ENCODE results near the gene CTSW.
"Not testable (repeated sequence)": the region's sequence is repeated elsewhere in the genome, so short reads cannot be mapped to it uniquely, and the experiment has no call there.

Gene CTSW, protein sequence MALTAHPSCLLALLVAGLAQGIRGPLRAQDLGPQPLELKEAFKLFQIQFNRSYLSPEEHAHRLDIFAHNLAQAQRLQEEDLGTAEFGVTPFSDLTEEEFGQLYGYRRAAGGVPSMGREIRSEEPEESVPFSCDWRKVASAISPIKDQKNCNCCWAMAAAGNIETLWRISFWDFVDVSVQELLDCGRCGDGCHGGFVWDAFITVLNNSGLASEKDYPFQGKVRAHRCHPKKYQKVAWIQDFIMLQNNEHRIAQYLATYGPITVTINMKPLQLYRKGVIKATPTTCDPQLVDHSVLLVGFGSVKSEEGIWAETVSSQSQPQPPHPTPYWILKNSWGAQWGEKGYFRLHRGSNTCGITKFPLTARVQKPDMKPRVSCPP
- total RNA-seq: 38.1 to 156 (median 66.8) reads per million in 4 experiments

DNA sequence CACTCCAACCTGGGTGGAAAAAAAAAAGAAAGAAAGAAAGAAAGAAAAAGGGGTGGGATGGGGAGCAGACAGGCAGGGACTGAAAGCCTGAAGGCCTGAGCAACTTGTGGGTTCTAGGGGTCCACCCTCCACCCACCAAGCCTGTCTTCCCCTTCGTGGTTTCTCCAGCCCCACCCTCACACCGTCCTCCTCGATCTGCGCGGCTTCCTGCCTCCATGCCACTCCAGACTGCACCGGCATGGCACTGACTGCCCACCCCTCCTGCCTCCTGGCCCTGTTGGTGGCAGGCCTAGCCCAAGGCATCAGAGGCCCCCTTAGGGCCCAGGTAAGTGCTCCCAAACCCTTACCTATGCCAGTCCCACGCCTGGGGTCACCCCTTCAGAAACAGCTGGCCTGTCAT, at the start of gene CTSW:
CTSW (plus strand) TSS at position 221 of the 400 bp plus-strand sequence; CDS start at position 239, 18 bp downstream.
- DNase-seq: peak; percentile 26

DNA sequence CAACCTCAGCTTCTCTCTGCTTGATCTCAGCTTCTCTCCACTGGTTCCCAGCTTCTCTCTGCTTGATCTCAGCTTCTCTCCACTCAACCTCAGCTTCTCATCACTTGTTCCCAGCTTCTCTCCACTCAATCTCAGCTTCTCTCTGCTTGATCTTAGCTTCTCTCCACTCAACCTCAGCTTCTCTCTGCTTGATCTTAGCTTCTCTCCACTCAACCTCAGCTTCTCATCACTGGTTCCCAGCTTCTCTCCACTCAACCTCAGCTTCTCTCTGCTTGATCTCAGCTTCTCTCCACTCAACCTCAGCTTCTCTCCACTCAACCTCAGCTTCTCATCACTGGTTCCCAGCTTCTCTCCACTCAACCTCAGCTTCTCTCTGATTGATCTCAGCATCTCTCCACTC, 47.4 kb upstream of the CTSW start:
- not testable (repeated sequence) for DNase-seq

DNA sequence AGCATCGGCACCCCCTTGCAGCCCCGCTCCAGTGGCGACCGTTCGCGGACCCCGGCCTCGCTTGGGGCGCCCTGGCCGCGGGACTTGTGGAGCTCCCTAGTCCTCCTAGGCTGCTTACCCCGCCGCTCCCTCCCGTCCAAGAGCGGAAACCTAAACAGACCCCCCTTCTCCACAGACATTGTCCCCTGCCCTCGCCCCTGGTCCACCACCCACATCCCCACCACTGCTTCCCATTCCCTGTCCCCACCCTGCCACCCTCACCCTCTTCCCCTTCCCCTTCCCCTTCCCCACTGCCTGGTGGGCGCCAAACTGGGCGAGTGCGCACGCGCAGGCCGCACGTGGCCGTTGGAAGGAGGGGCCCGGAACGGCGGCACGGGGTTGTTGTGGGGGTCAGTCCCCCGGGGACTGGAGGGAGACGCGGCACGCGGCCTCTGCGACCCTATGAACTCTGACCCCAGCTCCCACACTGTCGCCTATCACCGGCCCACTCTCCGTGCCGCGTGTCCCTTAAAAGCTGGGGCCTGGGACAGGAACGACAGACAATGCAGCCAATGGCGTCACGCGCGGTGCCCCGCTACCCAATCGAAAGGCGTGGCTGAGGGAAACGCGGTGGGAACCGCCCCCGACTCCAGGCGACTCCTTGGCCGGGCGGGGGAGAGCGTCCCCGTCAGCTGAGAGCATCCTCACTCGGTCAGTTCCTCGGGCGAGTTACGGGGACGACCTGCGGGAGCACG, 46.2 kb upstream of the CTSW start, which contains the start of gene SNX32:
SNX32 (plus strand) TSS at position 667 of the 734 bp plus-strand sequence. CDS start 103 bp downstream, outside the sequence.
- DNase-seq: peak; percentile 91

DNA sequence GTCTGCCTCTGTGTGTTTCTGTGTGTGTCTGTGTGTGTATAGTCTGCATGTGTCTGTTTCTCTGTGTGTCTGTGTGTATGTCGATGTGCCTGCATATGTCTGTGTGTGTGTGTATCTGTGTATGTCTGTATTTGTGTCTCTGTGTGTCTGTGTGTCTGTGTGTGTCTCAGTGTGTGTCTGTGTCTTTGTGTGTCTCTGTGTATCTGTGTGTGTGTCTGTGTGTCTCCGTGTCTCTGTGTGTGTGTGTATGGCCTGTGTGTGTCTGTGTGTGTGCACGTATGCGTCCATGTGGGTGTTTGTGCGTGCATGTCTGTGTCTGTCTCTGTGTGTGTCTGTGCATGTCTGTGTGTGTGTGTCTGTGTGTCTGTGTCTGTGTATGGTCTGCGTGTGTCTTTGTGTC, 45.4 kb upstream of the CTSW start:
- no peak for DNase-seq

DNA sequence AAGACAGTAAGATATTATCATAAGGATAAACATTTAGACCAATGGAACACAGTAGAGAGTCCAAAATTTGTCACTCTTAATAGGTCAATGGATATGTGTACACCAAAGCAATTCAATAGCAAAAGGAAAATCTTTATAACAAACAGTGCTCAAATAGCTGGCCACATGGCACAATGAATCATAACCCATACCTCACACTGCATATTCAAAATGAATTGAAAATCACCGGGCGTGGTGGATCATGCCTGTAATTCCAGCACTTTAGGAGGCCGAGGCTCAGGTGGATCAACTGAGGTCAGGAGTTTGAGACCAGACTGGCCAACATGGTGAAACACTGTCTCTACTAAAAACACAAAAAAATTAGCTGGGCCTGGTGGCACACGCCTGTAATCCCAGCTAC, 37.5 kb upstream of the CTSW start:
- no peak for DNase-seq

DNA sequence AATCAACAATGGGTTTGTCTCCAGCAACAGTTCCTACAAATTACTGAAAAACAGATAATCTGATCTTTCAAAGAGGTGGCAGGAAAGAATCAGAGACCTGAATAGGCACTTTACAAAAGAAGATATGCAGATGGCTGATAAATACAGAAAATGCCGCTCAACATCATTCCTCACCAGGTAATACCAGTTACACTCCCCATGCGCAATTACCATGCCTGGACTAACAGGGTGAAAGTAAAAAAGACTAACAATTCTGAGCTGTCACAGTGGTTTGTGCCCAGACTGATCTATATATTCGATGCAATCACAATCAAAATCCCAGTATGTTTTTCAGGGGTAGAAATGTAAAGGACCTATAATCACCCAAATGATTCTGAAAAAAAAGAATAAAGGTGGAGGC, 35.8 kb upstream of the CTSW start:
- DNase-seq: no peak

DNA sequence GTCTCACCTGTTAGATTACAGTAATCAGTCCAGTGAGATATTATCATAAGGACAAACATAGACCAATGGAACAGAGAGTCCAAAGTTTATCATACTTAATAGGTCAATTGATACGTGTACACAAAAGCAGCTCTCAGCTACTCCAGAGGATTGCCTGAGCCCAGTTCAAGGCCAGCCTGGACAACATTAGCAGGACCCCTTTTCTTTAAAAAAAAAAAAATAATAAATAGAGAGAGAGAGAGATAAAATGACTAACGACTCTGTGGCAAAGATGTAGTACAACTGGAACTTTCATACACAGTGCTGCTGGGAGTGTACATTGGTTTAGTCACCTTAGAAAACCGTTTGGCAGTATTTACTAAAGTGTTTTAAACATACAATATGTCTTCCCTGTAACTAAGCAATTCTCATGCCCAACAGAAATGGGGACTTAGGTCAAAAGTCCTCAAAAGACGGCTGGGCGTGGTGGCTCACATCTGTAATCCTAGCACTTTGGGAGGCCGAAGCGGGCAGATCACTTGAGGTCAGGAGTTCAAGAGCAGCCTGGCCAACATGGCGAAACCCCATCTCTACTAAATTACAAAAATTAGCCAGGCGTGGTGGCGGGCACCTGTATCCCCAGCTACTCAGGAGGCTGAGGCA, 35.3 kb upstream of the CTSW start:
- no peak for DNase-seq

DNA sequence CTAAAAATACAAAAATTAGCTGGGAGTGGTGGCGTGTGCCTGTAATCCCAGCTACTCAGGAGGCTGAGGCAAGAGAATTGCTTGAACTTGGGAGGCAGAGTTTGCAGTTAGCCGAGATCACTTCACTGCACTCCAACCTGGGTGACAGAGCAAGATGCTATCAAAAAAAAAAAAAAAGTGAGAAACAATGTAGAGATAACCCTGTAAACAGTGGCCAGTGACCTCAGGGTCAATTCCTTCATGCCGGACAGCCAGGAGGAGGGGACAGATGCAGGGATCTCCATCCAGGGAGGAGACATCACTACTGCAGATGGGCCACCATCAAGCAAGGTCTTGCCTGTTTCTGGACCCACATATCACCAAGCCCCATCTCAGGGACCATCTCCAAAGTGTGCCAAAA, 31.9 kb upstream of the CTSW start:
- DNase-seq: no peak

DNA sequence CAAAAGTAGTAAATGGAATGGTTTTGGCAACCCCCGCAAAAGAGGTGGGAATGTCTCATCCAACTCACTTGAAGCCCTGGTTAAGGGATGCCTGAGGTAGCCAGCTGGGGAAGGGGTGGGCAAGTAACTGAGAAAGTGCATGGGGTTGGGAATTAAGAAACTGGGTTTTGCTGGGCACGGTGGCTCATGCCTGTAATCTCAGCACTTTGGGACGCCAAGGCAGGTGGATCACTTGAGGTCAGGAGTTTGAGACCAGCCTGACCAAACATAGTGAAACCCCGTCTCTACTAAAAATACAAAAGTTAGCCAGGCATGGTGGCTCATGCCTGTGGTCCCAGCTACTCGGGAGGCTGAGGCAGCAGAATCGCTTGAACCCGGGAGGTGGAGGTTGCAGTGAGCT, 30.9 kb upstream of the CTSW start:
- not testable (repeated sequence) for DNase-seq

DNA sequence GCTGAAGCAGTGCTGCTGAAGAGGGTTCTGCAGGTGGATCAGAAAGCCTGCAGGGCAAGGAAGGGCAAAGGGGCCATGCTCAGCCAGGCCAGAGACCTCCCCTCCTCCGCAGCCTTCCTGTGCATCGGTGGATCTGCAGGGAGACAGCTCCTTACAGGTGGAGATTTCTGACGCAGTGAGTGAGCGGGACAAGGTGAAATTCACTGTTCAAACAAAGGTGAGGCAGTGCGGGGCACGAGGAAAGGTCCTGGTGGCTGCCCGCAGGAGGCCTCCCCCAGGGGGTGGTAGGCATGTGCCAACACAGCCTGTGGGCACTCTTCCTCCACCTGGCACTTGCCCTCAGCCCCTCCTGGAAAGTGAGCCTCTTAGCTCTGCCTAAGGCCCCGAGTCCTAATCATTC, 30.3 kb upstream of the CTSW start:
- DNase-seq: no peak

DNA sequence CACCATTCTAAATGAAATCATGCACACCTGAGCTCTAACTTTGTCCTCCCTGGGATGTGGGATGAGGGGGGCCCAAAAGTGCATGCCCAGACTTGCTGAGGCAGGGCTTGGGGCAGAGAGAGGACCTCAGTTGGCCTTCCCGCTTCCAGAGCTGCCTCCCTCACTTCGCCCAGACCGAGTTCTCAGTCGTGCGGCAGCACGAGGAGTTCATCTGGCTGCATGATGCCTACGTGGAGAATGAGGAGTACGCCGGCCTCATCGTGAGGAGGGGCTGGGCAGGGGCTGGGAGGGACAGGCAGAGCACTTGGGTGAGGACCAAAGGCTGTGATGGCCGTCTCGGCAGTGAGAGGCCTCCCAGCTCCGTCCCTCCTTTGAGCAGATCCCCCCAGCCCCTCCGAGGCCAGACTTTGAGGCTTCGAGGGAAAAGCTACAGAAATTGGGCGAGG, 29.8 kb upstream of the CTSW start:
- DNase-seq: no peak

DNA sequence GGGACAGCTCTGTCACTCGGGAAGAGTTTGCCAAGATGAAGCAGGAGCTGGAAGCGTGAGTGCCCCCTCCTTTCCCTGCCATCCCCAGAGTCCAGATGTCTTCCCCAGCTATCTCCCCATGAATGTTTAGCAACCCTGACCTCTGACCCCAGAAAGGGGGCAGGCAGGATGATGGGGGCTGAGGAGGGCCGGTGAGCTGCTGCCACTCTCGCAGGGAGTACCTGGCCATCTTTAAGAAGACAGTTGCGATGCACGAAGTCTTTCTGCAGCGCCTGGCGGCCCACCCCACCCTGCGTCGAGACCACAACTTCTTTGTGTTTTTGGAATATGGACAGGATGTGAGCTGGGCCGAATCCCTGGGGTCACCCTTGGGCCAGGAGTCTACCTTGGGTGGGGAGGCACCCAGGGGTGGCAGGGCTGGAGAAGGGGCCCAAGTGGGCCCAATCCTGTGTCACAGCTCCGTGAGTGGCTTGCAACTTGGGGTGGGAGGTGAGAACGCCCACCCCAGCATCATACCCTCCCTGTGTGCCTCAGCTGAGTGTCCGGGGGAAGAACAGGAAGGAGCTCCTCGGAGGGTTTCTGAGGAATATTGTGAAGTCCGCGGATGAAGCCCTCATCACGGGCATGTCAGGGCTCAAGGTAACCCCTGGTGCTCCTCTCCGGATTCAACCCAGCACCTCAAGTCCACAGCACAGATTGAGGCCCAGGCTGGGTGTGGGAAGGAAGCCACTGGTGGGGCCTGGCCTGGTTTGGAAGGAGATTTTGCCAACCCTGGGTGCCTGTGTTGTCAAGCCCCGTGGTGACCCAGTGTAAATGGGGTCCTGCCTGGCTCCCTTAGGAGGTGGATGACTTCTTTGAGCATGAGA, 29.2 kb upstream of the CTSW start:
- DNase-seq: no peak

DNA sequence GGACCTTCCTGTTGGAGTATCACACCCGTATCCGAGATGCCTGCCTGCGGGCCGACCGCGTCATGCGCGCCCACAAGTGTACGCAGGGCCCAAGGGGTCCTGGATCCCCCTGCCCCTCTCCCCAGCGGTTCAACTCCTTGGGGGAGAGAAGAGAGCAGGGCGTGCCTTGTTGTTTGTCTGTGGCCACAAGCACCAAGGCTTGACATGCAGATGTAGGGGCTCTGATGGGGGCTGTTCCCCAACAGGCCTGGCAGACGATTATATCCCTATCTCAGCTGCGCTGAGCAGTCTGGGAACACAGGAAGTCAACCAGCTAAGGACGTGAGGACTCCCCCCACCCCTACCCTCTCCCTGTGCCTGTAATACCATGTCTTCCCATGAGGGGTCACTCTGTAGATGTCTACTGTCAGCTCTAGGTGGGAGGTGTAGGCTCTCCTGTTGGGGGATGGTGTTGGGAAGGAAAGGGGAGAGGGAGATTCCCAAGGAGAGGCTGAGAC, 28.5 kb upstream of the CTSW start:
- DNase-seq: no peak

DNA sequence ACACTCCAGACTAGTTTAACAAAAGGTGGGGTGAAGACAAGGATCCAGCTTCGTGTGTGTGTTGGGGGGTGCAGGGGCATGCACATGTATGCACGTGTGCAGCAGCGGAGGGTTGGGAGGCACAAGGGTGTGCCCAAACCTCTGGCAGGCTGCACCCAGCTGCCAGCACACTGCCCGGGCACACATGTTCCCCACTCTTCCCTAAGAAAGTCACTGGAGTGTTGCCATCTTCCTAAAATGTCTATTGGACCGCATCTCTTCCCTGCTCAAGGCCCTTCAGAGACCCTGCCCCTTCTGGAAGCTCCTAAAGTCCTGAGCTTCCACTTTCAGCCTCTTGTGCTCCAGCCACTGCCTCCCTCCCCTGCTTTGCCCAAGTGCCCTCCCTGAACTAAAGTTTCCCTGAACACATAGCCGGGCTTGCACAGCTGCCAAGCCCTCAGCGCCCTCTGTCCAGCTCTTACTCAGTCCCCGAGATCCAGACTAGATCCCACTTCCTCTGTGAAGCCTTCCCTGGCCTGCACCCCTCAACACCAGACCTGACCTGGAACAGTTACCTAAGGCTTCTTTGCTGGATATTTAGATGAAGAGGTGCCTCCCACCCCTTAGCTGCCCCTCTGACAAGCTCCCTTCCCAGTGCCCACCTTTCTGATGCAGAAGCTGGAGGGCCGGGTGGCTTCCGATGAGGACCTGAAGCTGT, 27.7 kb upstream of the CTSW start:
- DNase-seq: no peak

DNA sequence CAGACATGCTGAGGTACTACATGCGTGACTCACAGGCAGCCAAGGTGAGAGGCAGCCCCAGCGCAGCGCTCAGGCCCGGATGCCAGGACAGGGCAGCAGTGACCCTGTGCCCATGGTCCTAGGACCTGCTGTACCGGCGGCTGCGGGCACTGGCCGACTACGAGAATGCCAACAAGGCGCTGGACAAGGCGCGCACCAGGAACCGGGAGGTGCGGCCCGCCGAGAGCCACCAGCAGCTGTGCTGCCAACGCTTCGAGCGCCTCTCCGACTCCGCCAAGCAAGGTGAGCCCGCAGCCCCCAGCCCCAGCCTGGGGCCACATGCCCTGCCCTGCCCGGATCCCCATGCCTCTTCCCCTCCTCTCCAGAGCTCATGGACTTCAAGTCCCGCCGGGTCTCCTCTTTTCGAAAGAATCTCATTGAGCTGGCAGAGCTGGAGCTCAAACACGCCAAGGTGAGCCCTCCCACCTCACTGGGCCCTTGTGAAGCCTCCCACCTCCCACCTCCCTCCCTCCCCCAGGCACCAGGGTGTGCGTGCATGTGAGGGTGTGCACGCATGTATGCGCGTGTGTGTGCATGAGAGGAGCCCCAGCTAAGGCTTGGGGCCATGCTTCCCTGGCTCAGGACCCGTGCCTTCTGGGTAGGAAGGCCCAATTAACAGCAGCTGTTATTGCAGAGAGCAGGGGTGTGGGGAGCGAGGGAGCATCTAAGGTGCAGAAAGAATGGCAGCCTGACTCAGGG, 27.0 kb upstream of the CTSW start:
- no peak for DNase-seq

DNA sequence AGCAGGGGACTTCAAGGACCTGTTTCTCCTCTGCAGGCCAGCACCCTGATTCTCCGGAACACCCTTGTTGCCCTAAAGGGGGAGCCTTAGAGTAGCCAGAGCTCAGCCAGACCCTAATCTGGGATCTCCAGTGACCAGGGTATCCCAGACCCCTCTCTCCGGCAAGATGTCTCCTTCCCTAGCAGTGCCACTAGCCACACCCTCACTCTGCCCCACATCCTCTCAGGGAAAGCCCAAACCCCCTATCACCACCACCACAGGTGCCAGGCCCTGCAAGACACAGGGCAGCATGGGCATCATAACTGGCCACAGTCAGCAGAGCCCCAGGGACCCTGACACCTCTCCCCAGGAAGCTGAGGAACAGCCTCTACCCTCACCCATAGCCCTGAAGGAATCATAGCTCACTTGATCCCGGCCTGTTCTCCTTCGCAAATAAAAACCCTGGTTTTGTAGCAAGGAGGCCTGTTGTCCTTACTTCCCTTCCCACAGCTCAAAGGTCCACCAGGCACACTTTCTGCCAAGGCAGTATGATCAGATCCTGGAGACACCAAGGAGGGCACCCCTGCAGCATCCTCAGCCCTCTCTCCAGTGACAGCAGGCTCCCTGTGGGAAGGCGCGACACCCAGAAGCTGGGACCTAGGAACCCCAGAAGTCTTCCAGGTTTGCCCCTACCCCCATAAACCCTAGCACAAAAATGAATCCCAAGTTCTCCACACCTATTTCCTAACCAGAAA, 26.2 kb upstream of the CTSW start:
- no peak for DNase-seq

DNA sequence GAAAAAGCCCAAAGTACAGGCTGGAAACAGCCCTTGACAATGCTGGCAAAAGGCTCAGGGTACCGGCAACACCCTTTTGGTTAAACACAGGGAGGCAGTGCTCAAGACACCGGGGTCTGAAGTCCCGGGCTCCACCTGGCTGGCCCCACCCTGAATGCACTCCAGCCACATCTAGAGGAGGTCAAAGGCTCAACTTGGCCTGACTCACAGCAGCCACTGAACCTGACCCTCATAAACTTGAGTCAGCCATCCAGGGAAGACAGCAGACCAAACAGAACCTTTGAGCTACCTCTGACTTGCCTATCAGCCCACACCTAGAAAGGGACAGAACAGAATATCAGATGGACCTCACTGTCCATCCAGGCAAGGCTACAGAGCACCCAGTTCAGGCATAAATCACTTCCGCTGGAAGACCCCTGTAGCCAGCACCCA, 25.5 kb upstream of the CTSW start:
- no peak for DNase-seq

DNA sequence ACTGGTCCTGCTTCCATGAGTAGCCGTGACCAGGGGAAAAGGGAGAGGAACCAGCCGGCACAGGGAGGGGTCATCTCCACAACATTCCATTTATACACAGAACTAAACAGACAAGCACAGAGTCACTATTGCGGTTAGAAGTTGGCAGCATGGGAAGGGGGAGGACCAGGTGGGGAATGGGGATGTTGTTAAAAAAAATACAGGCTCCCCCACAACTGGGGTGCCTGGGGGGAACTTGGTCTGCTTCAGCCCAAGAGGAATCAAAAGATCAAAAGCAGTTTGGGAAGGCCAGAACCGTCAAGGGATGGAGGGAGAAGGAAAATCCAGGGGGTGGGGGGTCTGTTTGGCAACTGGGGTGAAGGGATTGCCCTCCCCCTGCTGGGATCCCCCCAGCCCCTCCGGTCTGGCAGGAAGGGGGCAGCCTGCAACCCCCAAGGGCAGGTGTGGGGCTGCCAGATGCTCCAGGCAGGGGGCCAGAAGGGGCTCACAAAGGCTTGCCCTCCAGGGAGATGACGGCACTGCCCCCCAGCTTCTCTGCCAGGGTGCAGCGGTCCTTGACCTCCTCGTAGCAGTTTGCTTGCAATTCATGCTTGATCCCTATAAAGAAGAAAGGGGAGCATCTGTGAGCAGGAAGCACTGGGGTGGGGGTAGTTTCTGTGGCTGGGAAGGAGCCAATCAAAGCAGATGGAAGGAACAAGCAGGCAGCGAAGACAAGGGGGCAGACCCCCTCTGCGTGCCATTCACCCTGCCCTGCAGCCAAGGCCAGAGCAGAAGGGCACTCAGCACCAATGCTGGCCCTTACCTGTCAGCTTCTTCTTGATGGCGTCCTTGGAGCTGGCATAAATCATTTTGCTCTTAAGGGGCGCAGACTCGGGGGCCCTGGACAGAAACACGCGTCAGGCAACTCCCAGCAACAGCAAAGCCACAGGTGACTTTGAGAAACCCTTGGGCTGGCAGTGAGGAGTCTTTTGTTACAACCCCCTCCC, 24.5 kb upstream of the CTSW start:
- DNase-seq: no peak

DNA sequence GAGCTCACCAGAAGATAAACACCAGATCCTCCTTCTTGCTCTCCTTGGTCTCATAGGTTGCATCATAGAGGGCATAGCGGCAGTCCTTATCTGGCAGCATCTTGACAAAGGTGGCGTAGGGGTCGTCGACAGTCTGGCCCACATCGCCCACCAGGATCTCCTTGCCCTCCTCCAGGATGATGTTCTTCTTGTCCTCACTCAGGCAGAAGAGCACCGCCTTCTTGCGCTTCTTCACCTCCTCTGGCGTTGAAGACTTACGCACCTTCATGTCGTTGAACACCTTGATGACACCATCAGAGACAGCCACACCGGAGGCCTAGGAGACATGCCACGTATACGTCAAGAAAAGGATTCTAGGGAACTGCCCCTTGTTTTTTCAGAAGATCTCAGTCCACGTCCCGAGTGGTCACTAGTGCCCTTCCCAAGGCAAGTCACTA, 23.7 kb upstream of the CTSW start:
- DNase-seq: no peak
